Mucosa of stomach (tissue), 1 donor: ENCODE results near the gene RBMXL3.
"Not testable (repeated sequence)": the region's sequence is repeated elsewhere in the genome, so short reads cannot be mapped to it uniquely, and the experiment has no call there.

Experiments
- H3K27me3 ChIP-seq: one replicate; pipeline ENCODE4 v1.7.0; 2013; ENCODE audit warnings: mild to moderate bottlenecking, low read length; ENCODE audit not compliant: control insufficient read depth, insufficient read depth
- H3K36me3 ChIP-seq: one replicate; pipeline ENCODE4 v1.7.0; 2013; ENCODE audit warnings: low read length; ENCODE audit not compliant: control insufficient read depth, insufficient read depth
- H3K4me1 ChIP-seq: one replicate; pipeline ENCODE4 v1.7.0; 2013; ENCODE audit warnings: mild to moderate bottlenecking, low read length; ENCODE audit not compliant: control insufficient read depth, insufficient read depth
- H3K4me3 ChIP-seq: one replicate; pipeline ENCODE4 v1.7.0; 2013; ENCODE audit warnings: low read length
- H3K9ac ChIP-seq: one replicate; pipeline ENCODE4 v1.7.0; 2013; ENCODE audit warnings: mild to moderate bottlenecking, low read length, moderate library complexity
- H3K9me3 ChIP-seq: one replicate; pipeline ENCODE4 v1.7.0; 2013; ENCODE audit warnings: mild to moderate bottlenecking, low read length, moderate library complexity; ENCODE audit not compliant: control insufficient read depth
- donor health status: Pancreatic carcinoma.

RBMXL3 gene

DNA sequence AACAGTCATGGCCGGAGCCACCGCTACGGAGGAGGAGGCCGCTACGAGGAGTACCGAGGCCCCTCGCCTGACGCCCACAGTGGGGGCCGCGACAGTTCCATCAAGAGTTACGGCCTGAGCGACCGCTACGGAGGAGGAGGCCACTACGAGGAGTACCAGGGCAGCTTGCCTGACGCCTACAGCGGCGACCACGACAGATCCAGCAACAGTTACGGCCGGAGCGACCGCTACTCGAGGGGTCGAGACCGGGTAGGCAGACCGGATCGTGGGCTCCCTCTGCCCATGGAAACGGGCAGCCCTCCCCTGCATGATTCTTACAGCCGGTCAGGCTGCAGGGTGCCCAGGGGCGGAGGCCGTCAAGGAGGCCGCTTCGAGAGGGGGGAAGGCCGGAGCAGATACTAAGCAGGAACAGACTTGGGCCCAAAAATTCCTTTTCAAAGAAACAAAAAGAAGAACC, 3.1 kb downstream of the RBMXL3 start:
- Histone ChIP-seq H3K4me1 (no peaks in the 10 kb centered on the region), H3K9ac (no peak overlapping the region), H3K36me3 (no peaks in the 10 kb centered on the region), H3K27me3 (no peaks in the 10 kb centered on the region), H3K9me3 (no peaks in the 10 kb centered on the region), H3K4me3 (no peak overlapping the region)

DNA sequence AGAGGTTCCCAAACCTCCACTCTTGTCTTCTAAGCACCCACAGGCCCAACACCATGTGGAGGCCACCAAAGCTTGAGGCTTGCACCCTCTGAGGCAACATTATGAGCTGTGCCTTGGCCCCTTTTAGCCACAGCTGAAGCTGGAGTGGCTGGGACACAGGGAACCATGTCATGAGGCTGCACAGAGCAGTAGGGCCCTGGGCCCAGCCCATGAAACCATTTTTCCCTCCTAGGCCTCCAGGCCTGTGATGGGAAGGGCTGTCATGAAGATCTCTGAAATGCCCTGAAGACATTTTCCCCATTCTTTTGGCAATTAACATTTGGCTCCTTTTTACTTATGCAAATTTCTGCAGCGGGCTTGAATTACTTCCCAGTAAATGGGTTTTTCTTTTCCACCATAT, 14.8 kb downstream of the RBMXL3 start:
- H3K4me1 ChIP-seq = no peaks in the 10 kb centered on the region
- no peaks in the 10 kb centered on the region for H3K9me3 ChIP-seq
- no peaks in the 10 kb centered on the region for H3K27me3 ChIP-seq
- H3K36me3 ChIP-seq = no peaks in the 10 kb centered on the region
- no peak overlapping the region for H3K9ac ChIP-seq
- H3K4me3 ChIP-seq = no peak overlapping the region

DNA sequence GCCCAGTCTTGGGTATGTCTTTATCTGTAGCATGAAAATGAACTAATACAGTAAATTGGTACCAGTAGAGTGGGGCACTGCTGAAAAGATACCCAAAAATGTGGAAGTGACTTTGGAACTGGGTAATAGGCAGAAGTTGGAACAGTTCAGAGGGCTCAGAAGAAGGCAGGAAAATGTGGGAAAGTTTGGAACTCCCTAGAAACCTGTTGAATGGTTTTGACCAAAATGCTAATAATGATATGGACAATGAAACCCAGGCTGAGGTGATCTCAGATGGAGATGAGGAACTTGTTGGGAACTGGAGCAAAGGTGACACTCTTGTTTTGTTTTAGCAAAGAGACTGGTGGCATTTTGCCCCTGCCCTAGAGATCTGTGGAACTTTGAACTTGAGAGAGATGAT, 20.3 kb downstream of the RBMXL3 start:
- H3K9ac ChIP-seq, H3K36me3 ChIP-seq, H3K4me3 ChIP-seq, H3K9me3 ChIP-seq, H3K4me1 ChIP-seq, H3K27me3 ChIP-seq: not testable (repeated sequence)

DNA sequence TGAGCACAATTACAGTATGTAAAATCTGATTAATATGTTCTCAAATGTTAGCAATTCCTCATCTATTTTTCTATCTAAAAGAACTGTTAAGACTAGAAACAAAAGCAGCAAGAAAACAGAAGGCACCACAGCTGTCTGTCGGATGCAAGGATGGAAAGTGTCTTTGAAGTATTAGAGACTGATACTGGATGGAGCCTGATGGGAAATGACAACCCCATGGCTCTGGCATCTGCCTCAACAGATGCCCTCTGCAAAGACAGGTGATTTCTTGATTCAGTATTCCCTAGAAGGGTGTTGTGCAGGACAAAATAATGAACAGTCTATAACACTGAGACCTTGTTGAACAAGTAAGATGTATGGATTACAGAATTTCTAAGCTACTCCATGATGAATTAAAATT, 24.9 kb downstream of the RBMXL3 start:
- H3K36me3 ChIP-seq = no peaks in the 10 kb centered on the region
- H3K4me1 ChIP-seq = no peaks in the 10 kb centered on the region
- H3K9ac ChIP-seq = no peak overlapping the region
- H3K4me3 ChIP-seq = no peak overlapping the region
- H3K27me3 ChIP-seq = no peaks in the 10 kb centered on the region
- no peaks in the 10 kb centered on the region for H3K9me3 ChIP-seq

DNA sequence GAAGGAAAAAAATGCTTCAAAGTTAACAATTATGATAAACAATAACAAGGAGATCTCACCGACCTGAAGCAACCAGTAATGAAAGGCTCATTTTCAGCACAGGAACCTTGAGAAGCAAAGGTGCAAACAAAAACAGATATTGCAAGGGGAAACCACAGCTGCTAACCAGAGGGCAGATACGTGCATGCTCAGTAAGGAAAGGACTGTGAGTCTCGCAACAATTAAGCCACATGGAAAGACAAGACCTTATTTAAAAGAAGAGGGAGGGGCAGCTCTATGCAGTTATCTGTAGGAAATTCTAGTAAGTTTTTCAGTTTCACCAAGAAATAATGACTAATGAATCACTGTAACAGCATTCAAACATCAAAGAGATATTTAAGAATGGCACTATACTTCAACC, 25.4 kb downstream of the RBMXL3 start:
- H3K9me3 ChIP-seq = no peaks in the 10 kb centered on the region
- H3K27me3 ChIP-seq = no peaks in the 10 kb centered on the region
- no peaks in the 10 kb centered on the region for H3K4me1 ChIP-seq
- H3K36me3 ChIP-seq = no peaks in the 10 kb centered on the region
- no peak overlapping the region for H3K9ac ChIP-seq
- H3K4me3 ChIP-seq = no peak overlapping the region

DNA sequence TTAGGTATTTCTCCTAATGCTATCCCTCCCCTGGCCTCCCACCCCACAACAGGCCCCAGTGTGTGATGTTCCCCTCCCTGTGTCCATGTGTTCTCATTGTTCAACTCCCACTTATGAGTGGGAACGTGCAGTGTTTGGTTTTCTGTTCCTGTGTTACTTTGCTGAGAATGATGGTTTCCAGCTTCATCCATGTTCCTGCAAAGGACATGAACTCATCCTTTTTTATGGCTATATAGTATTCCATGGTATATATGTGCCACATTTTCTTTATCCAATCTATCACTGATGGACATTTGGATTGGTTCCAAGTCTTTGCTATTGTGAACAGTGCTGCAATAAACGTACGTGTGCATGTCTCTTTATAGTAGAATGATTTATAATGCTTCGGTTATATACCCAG, 28.1 kb downstream of the RBMXL3 start:
- H3K4me3 ChIP-seq, H3K9me3 ChIP-seq, H3K9ac ChIP-seq, H3K36me3 ChIP-seq, H3K4me1 ChIP-seq, H3K27me3 ChIP-seq: not testable (repeated sequence)

DNA sequence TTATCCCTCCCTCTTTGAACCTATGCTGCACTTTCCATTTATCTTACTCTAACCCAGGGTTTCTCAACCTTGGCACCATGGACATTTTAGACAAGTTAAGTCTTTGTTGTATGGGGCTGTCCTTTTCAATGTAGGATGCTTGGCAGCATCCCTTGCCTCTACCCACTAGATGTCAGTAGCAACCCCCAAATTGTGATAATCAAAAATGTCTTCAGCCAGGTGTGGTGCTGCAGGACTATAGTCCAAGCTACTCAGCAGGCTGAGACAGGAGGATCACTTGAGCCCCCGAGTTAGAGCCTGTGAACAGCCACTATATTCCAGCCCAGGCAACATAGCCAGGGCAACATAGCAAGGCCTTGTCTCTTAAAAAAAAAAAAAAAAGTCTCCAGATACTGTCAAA, 37.7 kb downstream of the RBMXL3 start:
- Histone ChIP-seq H3K27me3 (no peaks in the 10 kb centered on the region), H3K4me3 (no peak overlapping the region), H3K9me3 (no peaks in the 10 kb centered on the region), H3K4me1 (no peaks in the 10 kb centered on the region), H3K9ac (no peak overlapping the region), H3K36me3 (no peaks in the 10 kb centered on the region)

DNA sequence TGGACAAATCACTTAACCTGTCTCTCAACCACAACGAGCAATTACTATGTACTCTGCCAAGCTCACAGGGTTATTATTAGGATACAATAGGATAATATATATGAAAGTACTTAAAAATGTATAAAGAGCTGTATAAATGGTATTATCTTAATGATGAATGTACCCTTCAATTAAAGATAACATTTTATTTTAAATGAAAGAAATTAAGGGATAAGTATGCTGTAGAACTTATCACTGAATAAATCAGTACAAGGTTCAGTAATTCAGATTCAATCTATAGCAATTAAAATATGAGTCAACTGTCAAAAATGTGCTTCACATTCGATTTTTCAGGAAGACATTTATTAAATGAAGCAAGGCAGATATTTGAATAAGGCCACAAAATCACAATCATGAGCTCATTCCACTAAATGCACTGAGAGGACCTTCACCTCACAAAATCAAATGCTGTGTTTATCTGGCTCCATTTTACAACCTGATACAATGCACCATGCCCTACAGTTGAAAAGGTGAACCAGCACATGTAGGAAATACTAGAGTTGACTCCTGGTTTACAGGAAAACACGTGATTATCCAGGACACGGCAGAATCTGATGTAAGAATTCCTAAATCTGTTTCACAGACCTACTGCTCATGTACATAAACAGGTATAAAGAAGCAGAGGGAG, 40.3 kb downstream of the RBMXL3 start:
- Histone ChIP-seq H3K9me3 (no peaks in the 10 kb centered on the region), H3K4me3 (no peak overlapping the region), H3K36me3 (no peaks in the 10 kb centered on the region), H3K27me3 (peaks cover 6% of the 10 kb centered on the region), H3K4me1 (no peaks in the 10 kb centered on the region), H3K9ac (no peak overlapping the region)

DNA sequence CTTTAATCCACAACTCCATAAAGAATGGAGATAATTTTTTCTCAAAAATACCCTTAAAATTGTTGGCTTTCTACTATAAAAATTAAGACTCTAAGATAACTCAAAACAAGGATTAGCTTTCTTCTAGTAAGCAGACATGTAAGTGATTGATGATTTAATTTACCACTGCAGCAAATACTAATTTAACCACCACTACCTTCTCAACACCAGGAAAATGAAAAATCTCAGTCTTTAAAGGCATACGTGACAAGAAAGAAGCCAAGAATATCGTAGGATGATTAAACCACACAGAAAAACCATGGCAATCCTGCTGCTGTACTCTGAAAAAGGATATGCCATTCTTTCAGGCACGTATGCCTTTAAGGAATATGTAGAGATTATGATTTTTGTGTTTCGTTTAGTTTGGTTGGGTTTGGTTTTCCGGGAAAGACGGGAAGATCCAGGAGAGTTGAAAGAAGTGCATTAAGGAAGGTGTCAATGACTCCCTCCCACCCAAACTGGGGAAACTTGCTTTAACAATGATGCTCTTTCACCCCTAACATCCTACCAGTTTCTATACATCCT, 43.8 kb downstream of the RBMXL3 start:
- H3K9me3 ChIP-seq = no peaks in the 10 kb centered on the region
- no peak overlapping the region for H3K4me3 ChIP-seq
- no peak overlapping the region for H3K9ac ChIP-seq
- H3K27me3 ChIP-seq = peaks cover 6% of the 10 kb centered on the region
- H3K4me1 ChIP-seq = no peaks in the 10 kb centered on the region
- H3K36me3 ChIP-seq = no peaks in the 10 kb centered on the region

DNA sequence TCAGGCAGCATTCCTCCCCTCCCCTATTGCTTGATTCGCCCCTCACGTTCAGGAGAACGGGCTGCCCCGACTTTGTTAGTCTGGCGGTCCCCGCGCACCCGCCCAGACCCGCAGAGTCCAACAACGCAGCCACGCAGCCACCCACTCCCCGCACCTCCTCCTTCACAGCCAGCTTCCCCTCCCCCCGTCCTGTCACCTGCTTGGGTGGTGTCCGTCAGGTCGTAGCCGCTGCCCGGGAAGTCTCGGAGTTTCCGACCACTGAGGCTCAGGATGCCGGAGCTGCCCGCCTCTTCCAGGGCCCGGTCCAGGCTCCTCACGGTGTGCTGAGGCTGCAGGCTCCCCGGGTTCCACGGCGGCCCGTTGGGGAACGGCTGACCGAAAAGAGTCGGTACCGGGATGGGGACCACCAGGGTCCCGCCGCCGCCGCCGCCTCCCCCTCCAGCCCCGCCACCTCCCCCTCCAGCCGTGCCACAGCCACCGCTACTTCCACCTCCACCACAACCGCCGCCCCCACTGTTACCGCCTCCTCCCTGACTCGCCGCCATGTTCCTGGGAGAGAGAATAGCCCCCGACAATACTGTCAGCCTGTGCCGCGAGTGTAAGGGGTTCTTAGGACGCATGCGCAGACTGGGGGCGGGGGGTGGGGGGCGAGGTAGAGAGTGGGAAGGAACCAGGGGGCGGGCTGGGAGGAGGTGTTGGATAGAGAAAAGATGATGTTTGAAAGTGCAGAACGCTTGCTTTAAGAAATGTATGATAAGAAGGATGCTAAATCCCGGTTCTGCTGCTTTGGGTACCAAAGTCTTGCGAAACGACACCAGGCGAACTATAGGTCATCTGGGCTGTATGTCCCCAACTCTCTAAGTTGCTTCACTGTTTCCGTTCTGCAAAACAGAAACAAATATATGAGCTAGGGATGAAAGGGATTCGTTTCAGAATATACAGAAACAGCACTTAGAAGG, 44.6 kb downstream of the RBMXL3 start, which contains the start of gene LRCH2:
Gene LRCH2, minus strand, starts transcription at position 600 of the 959 bp plus-strand sequence. Its CDS starts 55 bp downstream, at position 545.
- H3K9me3 ChIP-seq = no peaks in the 10 kb centered on the region
- H3K4me1 ChIP-seq = no peaks in the 10 kb centered on the region
- peaks cover 6% of the 10 kb centered on the region for H3K27me3 ChIP-seq
- H3K4me3 ChIP-seq = no peak within 1 kb of the TSS
- no peak within 1 kb of the TSS for H3K9ac ChIP-seq
- no peaks in the 10 kb centered on the region for H3K36me3 ChIP-seq

DNA sequence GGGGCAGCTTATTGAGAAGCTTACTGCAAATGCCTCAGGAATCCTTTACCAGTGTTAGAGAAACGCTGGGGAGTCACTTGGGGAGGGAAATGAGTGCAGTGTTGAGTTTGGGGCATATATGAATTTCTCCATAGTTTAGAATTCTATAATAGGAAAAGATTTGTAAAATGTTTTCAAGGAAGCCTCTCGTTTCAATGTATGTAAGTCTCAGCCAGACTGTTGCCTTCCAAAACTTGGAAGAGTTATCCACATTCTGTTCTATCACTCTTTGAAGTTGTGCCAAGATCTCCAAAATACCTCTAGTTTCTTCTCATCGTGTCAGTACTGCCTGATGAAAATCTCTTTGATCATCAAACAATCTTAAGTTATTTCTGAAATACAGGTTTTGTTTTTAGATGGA, 45.3 kb downstream of the RBMXL3 start:
- no peaks in the 10 kb centered on the region for H3K36me3 ChIP-seq
- H3K9me3 ChIP-seq = no peaks in the 10 kb centered on the region
- no peaks in the 10 kb centered on the region for H3K4me1 ChIP-seq
- peaks cover 6% of the 10 kb centered on the region for H3K27me3 ChIP-seq
- H3K9ac ChIP-seq = no peak overlapping the region
- H3K4me3 ChIP-seq = no peak overlapping the region

DNA sequence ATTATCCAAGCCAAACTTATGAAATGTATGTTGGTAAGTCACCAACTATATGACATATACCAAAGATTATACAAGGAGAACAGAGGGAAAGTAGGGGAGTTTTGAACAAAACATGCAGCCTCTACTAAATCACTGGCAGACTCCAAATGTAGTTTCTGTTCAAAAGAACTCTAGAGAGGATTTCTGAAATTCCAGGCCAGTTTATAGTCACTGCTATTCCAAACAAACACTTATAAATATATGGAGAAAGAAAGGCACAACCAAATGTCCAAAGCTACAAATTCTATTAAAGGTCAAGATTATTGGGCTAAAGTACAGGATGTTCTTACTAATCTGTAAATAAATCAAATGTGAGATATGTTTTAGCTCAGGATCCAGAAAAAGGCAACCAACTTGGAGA, 47.4 kb downstream of the RBMXL3 start:
- Histone ChIP-seq H3K4me3 (no peak overlapping the region), H3K27me3 (peaks cover 6% of the 10 kb centered on the region)

More for the DNA sequence above, 47.4 kb downstream of the RBMXL3 start:
- no peak overlapping the region for H3K9ac ChIP-seq
- H3K9me3 ChIP-seq = no peaks in the 10 kb centered on the region
- H3K4me1 ChIP-seq = no peaks in the 10 kb centered on the region
- no peaks in the 10 kb centered on the region for H3K36me3 ChIP-seq
